ENCODE results near the gene RSPH9. TPM values are rescaled to one million over a fixed set of nuclear protein-coding genes. Genes with fewer than 3 reads are reported as not detected.

The RSPH9 gene
- polyA plus RNA-seq, 1 experiment = 0.77 TPM

GRCh38 chr6:43671011-43671800 lies 26.4 kb downstream of the RSPH9 start:
- no peak for DNase-seq (ENCODE audit: low read depth)
- no peak overlapping the region for H3K4me3 ChIP-seq (ENCODE audit: low read depth, low read length)
- ChIA-PET POLR2A (no interaction called here), CTCF (interaction anchor here (0.6 to 8.8 kb wide), 8 partner anchors 9 to 408 kb away, joined by 3 to 120 read pairs (median 4); partner anchors contain the start of gene VEGFA)
- peaks cover 32% of the 10 kb centered on the region for H3K36me3 ChIP-seq (ENCODE audit: control insufficient read depth, insufficient read depth, low read length)
- H3K27me3 ChIP-seq (ENCODE audit: control insufficient read depth, insufficient read depth, low read length) = no peaks in the 10 kb centered on the region
- no peak for TF ChIP-seq CTCF (IDR thresholded peaks at IDR 0.05; ENCODE audit: insufficient read depth, low read depth, low read length)

- no peaks in the 10 kb centered on the region for H3K27me3 ChIP-seq (ENCODE audit: control insufficient read depth, insufficient read depth, low read length)
- ChIA-PET POLR2A (no interaction called here), CTCF (interaction anchor here (0.6 to 8.8 kb wide), 4 partner anchors 9 to 407 kb away, joined by 3 to 120 read pairs (median 10); partner anchors contain the start of gene VEGFA)
- H3K36me3 ChIP-seq (ENCODE audit: control insufficient read depth, insufficient read depth, low read length) = peaks cover 38% of the 10 kb centered on the region
- DNase-seq (ENCODE audit: low read depth) = no peak
- TF ChIP-seq CTCF (IDR thresholded peaks at IDR 0.05; ENCODE audit: insufficient read depth, low read depth, low read length) = no peak
- no peak overlapping the region for H3K4me3 ChIP-seq (ENCODE audit: low read depth, low read length)
Measured at GRCh38 chr6:43671801-43672690, 27.2 kb downstream of the RSPH9 start.

- no peak for DNase-seq (ENCODE audit: low read depth)
- no peak overlapping the region for H3K4me3 ChIP-seq (ENCODE audit: low read depth, low read length)
- peaks cover 48% of the 10 kb centered on the region for H3K36me3 ChIP-seq (ENCODE audit: control insufficient read depth, insufficient read depth, low read length)
- no peaks in the 10 kb centered on the region for H3K27me3 ChIP-seq (ENCODE audit: control insufficient read depth, insufficient read depth, low read length)
- TF ChIP-seq CTCF (IDR thresholded peaks at IDR 0.05; ENCODE audit: insufficient read depth, low read depth, low read length) = no peak
- CTCF ChIA-PET = interaction anchor here (1.1 to 3.5 kb wide), 3 partner anchors 65 to 95 kb away, joined by 3 to 14 read pairs (median 6); partner anchors contain the start of gene VEGFA
- POLR2A ChIA-PET = no interaction called here
Measured at GRCh38 chr6:43673444-43674084, 28.7 kb downstream of the RSPH9 start.

- Histone ChIP-seq H3K27me3 (ENCODE audit: control insufficient read depth, insufficient read depth, low read length) (no peaks in the 10 kb centered on the region), H3K4me3 (ENCODE audit: low read depth, low read length) (no peak overlapping the region), H3K36me3 (ENCODE audit: control insufficient read depth, insufficient read depth, low read length) (peaks cover 49% of the 10 kb centered on the region)
- ChIA-PET CTCF (interaction anchor here (1.1 to 1.6 kb wide), 2 partner anchors 66 to 84 kb away, joined by 3 to 6 read pairs; no protein-coding TSS in a partner anchor), POLR2A (no interaction called here)
- DNase-seq (ENCODE audit: low read depth) = no peak
- TF ChIP-seq CTCF (IDR thresholded peaks at IDR 0.05; ENCODE audit: insufficient read depth, low read depth, low read length) = no peak
Measured at GRCh38 chr6:43674291-43674690, 29.5 kb downstream of the RSPH9 start.
